WERI-Rb-1 (cell line): ENCODE data around the gene LIMCH1.

Source experiments
- DNase-seq: peaks from one replicate; pipeline ENCODE4 v3.0.0-alpha.2; 2020
- H3K27ac ChIP-seq: fragments of 250-450 bp; sonication (Bioruptor Pico); 2 replicates; pipeline ENCODE4 v1.5.1; 2020; ENCODE audit warnings: mild to moderate bottlenecking, moderate library complexity
- H3K27me3 ChIP-seq: fragments of 250-450 bp; sonication (Bioruptor Pico); 2 replicates; pipeline ENCODE4 v1.5.1; 2021; ENCODE audit warnings: mild to moderate bottlenecking, low read depth, moderate library complexity; ENCODE audit not compliant: insufficient read depth, severe bottlenecking
- H3K36me3 ChIP-seq: fragments of 250-450 bp; sonication (Bioruptor Pico); 2 replicates; pipeline ENCODE4 v1.5.1; 2020; ENCODE audit warnings: mild to moderate bottlenecking, moderate library complexity
- H3K4me3 ChIP-seq: 2 replicates; pipeline ENCODE4 v1.5.1; 2011; ENCODE audit warnings: low read depth, mild to moderate bottlenecking, control low read depth, low read length
- H3K9me3 ChIP-seq: fragments of 250-450 bp; sonication (Bioruptor Pico); 2 replicates; pipeline ENCODE4 v1.5.1; 2021; ENCODE audit warnings: mild to moderate bottlenecking, moderate library complexity; ENCODE audit not compliant: severe bottlenecking
- TF ChIP-seq, protein P1 (sequence below): IDR thresholded peaks from 2 replicates; pipeline ENCODE4 v1.5.1; 2011; ENCODE audit warnings: low read depth, mild to moderate bottlenecking, control low read depth, inconsistent platforms, low read length

LIMCH1 gene

DNA sequence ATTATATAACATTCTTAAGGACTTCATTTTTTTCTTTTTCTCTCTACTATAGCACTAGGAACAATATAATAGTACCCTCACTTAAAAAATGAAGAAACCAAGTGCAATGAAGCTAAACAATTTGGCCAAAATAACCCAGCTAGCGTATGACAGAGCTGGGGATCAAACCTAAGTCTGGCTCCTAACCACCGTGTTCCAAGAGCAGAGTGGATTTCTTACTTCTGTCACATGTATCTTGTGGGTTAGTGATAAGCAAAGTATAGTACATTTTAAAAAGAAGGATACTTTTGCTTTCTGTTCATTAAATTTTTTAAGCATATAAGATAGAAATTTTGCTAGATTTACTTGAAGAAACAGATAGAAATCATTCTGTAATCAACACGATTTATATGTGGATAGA is 11.5 kb downstream of the LIMCH1 start:
- TF ChIP-seq, protein P1, sequence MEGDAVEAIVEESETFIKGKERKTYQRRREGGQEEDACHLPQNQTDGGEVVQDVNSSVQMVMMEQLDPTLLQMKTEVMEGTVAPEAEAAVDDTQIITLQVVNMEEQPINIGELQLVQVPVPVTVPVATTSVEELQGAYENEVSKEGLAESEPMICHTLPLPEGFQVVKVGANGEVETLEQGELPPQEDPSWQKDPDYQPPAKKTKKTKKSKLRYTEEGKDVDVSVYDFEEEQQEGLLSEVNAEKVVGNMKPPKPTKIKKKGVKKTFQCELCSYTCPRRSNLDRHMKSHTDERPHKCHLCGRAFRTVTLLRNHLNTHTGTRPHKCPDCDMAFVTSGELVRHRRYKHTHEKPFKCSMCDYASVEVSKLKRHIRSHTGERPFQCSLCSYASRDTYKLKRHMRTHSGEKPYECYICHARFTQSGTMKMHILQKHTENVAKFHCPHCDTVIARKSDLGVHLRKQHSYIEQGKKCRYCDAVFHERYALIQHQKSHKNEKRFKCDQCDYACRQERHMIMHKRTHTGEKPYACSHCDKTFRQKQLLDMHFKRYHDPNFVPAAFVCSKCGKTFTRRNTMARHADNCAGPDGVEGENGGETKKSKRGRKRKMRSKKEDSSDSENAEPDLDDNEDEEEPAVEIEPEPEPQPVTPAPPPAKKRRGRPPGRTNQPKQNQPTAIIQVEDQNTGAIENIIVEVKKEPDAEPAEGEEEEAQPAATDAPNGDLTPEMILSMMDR = no peak
- Histone ChIP-seq H3K4me3 (no peak overlapping the region), H3K27ac (no peak overlapping the region), H3K36me3 (no peaks in the 10 kb centered on the region), H3K9me3 (no peaks in the 10 kb centered on the region), H3K27me3 (no peaks in the 10 kb centered on the region)
- no peak for DNase-seq

DNA sequence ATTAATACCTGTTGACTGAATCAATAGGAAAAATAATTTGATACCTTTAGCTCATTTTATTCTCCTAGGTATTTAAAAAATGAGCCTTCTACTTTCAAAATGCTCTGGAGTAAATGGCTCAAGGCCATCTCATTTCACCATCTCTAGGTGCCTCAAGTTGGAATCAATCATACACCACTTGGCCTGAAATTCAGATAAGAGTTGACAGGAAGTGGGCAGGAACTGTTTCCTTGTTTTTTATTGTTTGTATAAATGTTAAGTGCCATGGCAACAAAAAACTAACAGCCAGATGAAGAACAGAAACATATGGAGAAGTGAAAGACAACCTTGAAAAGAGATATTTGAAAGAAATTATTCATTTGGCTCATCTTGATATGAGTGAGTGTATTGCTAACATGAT is 12.4 kb downstream of the LIMCH1 start:
- TF ChIP-seq, protein P1 = no peak
- Histone ChIP-seq H3K27me3 (no peaks in the 10 kb centered on the region), H3K9me3 (no peaks in the 10 kb centered on the region), H3K36me3 (no peaks in the 10 kb centered on the region), H3K4me3 (no peak overlapping the region), H3K27ac (no peak overlapping the region)
- DNase-seq = no peak

DNA sequence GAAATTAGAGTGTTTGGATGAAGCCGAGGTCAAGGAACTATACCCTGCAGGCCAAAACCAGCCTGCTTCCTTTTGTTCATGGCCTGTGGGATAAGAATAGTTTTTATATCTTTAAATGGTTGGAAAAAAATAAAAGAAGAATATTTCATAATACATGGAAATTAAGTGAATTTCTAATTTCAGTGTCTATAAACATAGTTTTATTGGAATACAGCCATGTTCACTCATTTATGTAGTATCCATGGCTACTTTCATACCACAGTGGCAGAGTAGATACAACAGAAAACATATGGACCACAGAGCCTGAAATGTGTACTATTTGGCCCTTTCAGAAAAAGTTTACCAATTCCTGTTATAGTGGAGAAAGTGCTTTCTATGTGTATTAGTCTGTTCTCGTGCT is 13.6 kb downstream of the LIMCH1 start:
- no peaks in the 10 kb centered on the region for H3K27me3 ChIP-seq
- no peaks in the 10 kb centered on the region for H3K36me3 ChIP-seq
- H3K27ac ChIP-seq = no peak overlapping the region
- no peaks in the 10 kb centered on the region for H3K9me3 ChIP-seq
- no peak for DNase-seq
- no peak overlapping the region for H3K4me3 ChIP-seq
- TF ChIP-seq, protein P1 = no peak

DNA sequence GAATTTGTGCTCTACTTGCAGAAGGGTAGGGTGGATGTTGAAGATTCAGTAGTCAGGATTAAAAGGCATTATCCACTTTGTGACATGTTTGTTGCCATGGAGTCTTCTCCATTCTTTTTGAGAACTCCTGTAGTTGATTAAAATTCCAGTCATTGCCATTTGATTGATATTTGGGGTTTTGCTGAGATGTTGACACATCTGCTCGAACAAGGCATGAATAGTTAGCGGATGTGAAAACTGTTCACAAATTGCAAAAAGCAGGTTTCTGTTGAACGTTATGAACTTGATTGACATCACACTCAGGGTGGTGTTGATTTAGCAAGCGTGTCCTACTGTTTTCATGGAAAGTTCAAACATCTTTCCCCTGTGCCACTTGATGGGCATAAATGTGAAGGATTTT is 16.9 kb downstream of the LIMCH1 start:
- Histone ChIP-seq H3K27me3 (no peaks in the 10 kb centered on the region), H3K9me3 (no peaks in the 10 kb centered on the region), H3K27ac (no peak overlapping the region), H3K36me3 (no peaks in the 10 kb centered on the region), H3K4me3 (no peak overlapping the region)
- DNase-seq = no peak
- TF ChIP-seq, protein P1 = no peak

DNA sequence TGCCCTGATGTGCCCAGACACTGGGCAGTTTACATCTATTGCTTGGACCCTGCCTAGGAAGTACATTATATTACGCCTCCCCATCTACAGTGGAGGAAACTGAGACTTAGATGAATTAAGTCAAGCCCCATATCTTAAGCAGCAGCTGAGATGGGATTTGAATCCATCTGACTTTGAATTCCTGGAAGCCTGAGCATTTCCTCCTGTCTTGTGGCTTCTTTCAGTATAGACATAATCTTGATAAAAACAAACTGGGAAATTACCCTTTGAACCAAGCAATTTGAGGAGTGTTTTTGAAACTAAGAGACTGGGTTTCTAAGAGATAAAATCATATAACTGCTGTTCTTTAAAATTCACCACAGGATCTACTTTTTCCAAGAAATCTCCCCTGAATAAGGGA is 18.6 kb downstream of the LIMCH1 start:
- TF ChIP-seq, protein P1 = no peak
- no peak for DNase-seq
- H3K9me3 ChIP-seq = no peaks in the 10 kb centered on the region
- H3K36me3 ChIP-seq = no peaks in the 10 kb centered on the region
- H3K27me3 ChIP-seq = no peaks in the 10 kb centered on the region
- H3K4me3 ChIP-seq = no peak overlapping the region
- no peak overlapping the region for H3K27ac ChIP-seq

DNA sequence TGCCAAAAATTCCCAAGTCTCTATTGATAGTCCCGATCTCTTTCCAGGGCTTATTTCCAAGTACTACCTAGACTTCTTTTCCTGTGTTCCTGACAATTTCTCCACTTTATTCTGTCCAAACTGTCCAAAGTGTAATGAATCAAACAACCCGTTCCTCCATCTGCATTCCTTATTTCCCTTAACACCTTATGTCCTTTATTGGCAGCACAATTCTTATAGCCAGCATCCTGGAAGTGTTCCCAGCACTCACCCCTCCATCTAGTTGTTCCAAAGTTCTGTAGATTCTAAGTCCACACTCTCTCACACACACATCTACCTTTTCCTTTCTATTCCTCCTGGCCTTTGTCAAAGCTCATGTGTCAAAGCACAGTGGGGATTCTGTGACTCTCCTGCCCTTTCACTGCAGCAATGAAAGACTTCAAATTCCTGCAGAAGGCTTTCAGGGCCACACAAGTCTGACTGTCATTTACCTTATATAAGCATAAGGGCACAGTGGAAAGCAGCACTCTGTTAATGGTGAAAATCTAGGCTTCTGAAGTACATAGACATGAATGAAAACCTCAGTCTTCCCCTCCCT is 22.1 kb downstream of the LIMCH1 start:
- H3K27ac ChIP-seq = no peak overlapping the region
- no peak for DNase-seq
- no peaks in the 10 kb centered on the region for H3K9me3 ChIP-seq
- TF ChIP-seq, protein P1 = no peak
- H3K27me3 ChIP-seq = no peaks in the 10 kb centered on the region
- no peaks in the 10 kb centered on the region for H3K36me3 ChIP-seq
- H3K4me3 ChIP-seq = no peak overlapping the region
